TTC549 (cell line): ENCODE results near the gene IFRD1.
"Not testable (repeated sequence)": the region's sequence is repeated elsewhere in the genome, so short reads cannot be mapped to it uniquely, and the experiment has no call there.

ENCODE experiments used
- FAIRE-seq: peaks from 2 replicates; lab custom pipeline; 2012; peaks lifted over from hg19 to GRCh38; lab: Jason Lieb, UNC

Gene IFRD1

GRCh38 chr7:112516418-112516817 lies 66.2 kb downstream of the IFRD1 start:
- not testable (repeated sequence) for FAIRE-seq

DNA sequence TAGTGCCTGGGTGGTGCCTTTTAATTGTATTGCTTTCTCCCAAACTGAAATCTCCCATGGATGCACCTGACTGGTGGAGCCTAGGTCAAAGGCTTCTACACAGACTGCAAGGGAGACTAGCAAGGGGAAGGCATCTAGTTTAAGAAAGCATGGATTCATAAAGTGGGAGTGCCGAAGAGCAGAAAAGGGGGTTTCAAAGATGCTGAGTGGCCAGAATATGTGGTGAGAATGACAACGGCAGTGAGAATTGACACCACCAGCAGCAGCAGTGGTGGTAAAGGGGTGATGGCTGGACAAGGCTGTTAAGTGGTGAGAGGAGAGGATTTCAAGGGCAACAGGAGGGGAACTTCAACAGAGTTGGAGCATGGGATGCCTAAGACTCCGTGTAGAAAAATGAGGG lies 67.2 kb downstream of the IFRD1 start:
- FAIRE-seq = no peak

- FAIRE-seq = no peak
These were observed 70.5 kb downstream of the IFRD1 start for GRCh38 chr7:112520787-112521186.

DNA sequence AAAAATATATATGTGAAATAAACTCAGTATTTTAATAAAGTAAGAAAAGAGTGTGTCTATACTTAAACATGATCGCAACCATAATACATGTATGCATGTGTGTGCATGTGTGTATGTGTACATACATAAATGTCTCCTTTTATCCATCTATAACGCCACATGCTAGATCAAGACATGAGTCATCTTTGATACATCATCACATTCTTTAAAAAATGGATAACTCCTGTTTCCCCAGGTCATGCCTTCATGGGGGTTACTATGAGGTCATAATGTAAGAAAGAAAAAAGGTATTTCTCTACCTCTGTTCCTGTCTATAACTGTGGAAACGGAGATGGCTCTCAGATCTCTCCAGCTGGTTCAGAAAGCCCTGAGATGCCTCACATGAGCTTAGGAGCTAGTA lies 71.7 kb downstream of the IFRD1 start:
- FAIRE-seq = no peak

GRCh38 chr7:112523871-112524270 lies 73.6 kb downstream of the IFRD1 start:
- no peak for FAIRE-seq
